WERI-Rb-1 (cell line): ENCODE measurements around the gene PHACTR3.

ENCODE experiments used
- DNase-seq: peaks from one replicate; pipeline ENCODE4 v3.0.0-alpha.2; 2020
- H3K27ac ChIP-seq: fragments of 250-450 bp; sonication (Bioruptor Pico); 2 replicates; pipeline ENCODE4 v1.5.1; 2020; ENCODE audit warnings: mild to moderate bottlenecking, moderate library complexity
- H3K27me3 ChIP-seq: fragments of 250-450 bp; sonication (Bioruptor Pico); 2 replicates; pipeline ENCODE4 v1.5.1; 2021; ENCODE audit warnings: mild to moderate bottlenecking, low read depth, moderate library complexity; ENCODE audit not compliant: insufficient read depth, severe bottlenecking
- H3K36me3 ChIP-seq: fragments of 250-450 bp; sonication (Bioruptor Pico); 2 replicates; pipeline ENCODE4 v1.5.1; 2020; ENCODE audit warnings: mild to moderate bottlenecking, moderate library complexity
- H3K4me3 ChIP-seq: 2 replicates; pipeline ENCODE4 v1.5.1; 2011; ENCODE audit warnings: low read depth, mild to moderate bottlenecking, control low read depth, low read length
- H3K9me3 ChIP-seq: fragments of 250-450 bp; sonication (Bioruptor Pico); 2 replicates; pipeline ENCODE4 v1.5.1; 2021; ENCODE audit warnings: mild to moderate bottlenecking, moderate library complexity; ENCODE audit not compliant: severe bottlenecking
- CTCF ChIP-seq: IDR thresholded peaks from 2 replicates; pipeline ENCODE4 v1.5.1; 2011; ENCODE audit warnings: low read depth, mild to moderate bottlenecking, control low read depth, inconsistent platforms, low read length

Gene PHACTR3

GRCh38 chr20:59566631-59567524 lies 37.5 kb upstream of the PHACTR3 start:
- DNase-seq = no peak
- Histone ChIP-seq H3K4me3 (no peak overlapping the region), H3K36me3 (no peaks in the 10 kb centered on the region), H3K9me3 (peaks cover 7% of the 10 kb centered on the region), H3K27ac (no peak overlapping the region), H3K27me3 (peaks cover 94% of the 10 kb centered on the region)
- no peak for TF ChIP-seq CTCF

GRCh38 chr20:59567585-59568508 lies 36.5 kb upstream of the PHACTR3 start:
- H3K4me3 ChIP-seq = no peak overlapping the region
- peaks cover 96% of the 10 kb centered on the region for H3K27me3 ChIP-seq
- no peak overlapping the region for H3K27ac ChIP-seq
- H3K9me3 ChIP-seq = peaks cover 7% of the 10 kb centered on the region
- no peak for TF ChIP-seq CTCF
- no peak for DNase-seq
- H3K36me3 ChIP-seq = no peaks in the 10 kb centered on the region

- Histone ChIP-seq H3K9me3 (peaks cover 7% of the 10 kb centered on the region), H3K36me3 (no peaks in the 10 kb centered on the region), H3K4me3 (no peak overlapping the region), H3K27ac (no peak overlapping the region), H3K27me3 (peaks cover 96% of the 10 kb centered on the region)
- TF ChIP-seq CTCF = no peak
- no peak for DNase-seq
These were observed 35.8 kb upstream of the PHACTR3 start for GRCh38 chr20:59568509-59569024.

- H3K27me3 ChIP-seq = peaks cover 96% of the 10 kb centered on the region
- no peak for TF ChIP-seq CTCF
These were observed 35.0 kb upstream of the PHACTR3 start for GRCh38 chr20:59569305-59569704.

GRCh38 chr20:59571151-59571550 lies 33.2 kb upstream of the PHACTR3 start:
- Histone ChIP-seq H3K9me3 (no peaks in the 10 kb centered on the region), H3K36me3 (no peaks in the 10 kb centered on the region), H3K4me3 (no peak overlapping the region), H3K27me3 (peaks cover 96% of the 10 kb centered on the region), H3K27ac (no peak overlapping the region)
- TF ChIP-seq CTCF = no peak
- DNase-seq = no peak

More at GRCh38 chr20:59569305-59569704, 35.0 kb upstream of the PHACTR3 start:
- Histone ChIP-seq H3K9me3 (peaks cover 7% of the 10 kb centered on the region), H3K4me3 (no peak overlapping the region), H3K36me3 (no peaks in the 10 kb centered on the region), H3K27ac (no peak overlapping the region)
- no peak for DNase-seq
